RPMI8226 (cell line): ENCODE data around the gene TROAP.
"Not testable (repeated sequence)": the region's sequence is repeated elsewhere in the genome, so short reads cannot be mapped to it uniquely, and the experiment has no call there.

Experiments used
- DNase-seq: peaks from one replicate; pipeline ENCODE4 v3.0.0-alpha.2; 2015

Gene TROAP

DNA sequence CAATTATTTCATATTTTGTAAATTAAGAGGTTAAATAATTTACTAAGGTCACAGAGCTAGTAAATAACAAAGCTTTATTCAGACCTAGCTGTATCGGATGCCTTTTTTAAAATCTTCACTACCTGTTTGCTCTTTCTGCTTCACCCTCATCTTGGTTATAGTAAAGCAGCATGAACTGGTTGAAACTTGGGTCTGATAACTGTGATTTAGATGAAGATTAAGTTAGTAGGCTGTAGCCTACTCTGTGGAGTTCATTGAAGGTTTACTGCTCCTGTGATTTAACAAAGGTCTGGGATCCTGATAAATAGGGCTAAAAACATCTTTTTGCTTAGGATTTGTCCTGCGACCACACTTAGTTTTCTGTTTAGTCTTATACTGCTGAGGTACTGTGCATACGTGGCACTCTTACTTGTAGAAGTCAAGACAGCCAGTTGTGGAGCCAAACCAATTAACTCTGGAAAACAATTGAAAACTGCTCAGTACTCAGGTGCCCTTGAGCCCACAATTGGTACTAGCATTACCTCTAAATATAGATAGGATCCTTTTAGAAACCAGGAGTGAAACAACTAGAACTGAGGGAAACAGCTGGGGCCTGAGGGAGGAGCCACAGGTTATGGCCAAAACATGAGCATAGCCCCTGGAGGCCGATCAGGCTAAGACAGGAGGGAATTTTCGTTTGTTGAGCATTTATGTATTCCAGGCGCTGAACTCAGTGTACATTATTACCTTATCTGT lies 46.5 kb downstream of the TROAP start:
- peak; percentile 93 for DNase-seq

DNA sequence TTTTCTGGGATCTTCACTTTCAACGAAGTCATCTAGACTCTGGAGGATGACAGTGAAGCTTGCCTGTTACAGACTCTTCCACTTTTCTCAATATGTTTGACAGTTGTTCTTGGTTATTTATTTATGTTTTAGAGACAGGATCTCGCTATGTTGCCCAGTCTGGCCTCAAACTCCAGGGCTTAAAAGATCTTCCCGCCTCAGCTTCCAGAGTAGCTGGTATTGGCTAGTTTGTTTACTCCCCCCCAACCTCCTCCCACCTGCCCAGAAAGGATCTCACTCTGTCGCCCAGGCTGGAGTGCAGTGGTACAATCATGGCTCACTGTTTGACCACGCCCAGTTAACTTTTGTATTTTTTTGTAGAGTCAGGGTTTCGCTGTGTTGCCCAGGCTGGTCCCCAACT lies 47.5 kb downstream of the TROAP start:
- peak; percentile 6 for DNase-seq

DNA sequence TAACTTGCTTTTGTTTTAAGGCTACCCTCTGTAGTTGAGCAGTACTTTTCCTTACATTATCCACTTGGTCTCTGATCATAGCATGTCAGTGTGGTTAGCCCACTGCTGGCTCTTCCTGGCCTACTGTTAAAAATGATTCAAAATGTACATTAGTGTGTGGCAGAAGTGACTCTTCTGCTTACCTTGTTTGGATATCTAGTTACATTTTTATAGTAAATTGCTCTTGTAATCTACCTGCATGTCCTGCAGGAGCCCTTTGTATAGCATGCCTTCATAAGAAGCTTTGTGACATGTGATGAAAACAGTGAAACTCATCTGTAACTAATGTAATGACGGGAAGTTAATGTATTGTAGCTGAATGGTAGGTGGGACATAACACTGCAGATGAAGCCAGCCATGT lies 52.4 kb downstream of the TROAP start:
- no peak for DNase-seq

DNA sequence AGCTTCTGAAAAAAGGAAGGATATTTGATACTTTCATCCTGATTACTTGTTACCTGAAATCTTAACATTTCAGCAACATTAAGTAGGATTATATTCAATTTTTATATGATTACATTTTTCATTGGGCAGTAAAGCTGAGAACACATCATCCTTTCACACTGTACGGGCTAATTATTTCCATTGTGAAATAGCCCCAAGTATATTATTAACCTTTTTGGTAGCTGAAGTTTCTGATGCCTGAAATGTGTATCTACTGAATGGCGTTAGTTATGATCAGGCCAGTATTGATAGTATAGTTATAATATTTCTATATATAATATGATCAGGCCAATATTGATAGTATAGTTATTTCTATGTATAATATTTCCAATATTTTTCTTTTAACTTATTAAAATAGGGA lies 54.3 kb downstream of the TROAP start:
- DNase-seq: no peak

DNA sequence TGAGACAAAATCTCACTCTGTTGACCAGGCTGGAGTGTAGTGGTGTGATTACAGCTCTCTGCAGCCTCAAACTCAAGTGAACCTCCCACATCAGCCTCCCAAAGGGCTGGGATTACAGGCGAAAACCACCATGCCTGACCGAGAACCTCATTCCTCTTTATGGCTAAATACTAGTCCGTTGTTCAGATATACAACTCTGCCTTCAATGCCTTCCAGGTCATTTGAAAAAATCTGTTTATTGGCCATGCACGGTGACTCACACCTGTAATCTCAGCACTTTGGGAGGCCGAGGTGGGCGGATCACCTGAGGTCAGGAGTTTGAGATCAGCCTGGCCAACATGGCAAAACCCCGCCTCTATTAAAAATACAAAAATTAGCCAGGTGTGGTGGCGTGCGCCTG lies 57.1 kb downstream of the TROAP start:
- not testable (repeated sequence) for DNase-seq
